Smooth muscle cell of the brain vasculature (primary cell): ENCODE data around the gene PRG2.
"Not testable (repeated sequence)": the region's sequence is repeated elsewhere in the genome, so short reads cannot be mapped to it uniquely, and the experiment has no call there.

ENCODE experiments used
- DNase-seq: peaks from one replicate; pipeline ENCODE4 v3.0.0-alpha.2; 2012; ENCODE audit warnings: low read depth, low spot score

The PRG2 gene

DNA sequence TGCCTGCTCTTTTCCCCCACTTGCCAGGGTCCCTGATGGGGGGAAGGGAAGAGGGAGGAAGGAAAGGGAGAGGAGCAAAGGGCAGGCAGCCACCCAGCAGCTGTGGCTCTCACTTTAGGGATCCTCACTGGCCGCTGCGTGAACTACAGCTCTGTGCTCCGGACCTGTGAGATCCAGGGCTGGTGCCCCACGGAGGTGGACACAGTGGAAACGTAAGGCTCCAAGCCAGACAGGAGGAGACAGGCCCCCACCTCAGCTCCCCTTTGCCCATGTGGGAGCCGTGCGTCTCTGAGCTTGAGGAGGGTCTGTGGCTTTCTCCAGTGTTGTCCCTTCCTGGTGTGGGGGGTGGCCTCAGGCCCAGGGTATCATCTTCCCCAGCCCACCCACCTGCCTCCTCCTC, 42.4 kb downstream of the PRG2 start:
- no peak for DNase-seq

DNA sequence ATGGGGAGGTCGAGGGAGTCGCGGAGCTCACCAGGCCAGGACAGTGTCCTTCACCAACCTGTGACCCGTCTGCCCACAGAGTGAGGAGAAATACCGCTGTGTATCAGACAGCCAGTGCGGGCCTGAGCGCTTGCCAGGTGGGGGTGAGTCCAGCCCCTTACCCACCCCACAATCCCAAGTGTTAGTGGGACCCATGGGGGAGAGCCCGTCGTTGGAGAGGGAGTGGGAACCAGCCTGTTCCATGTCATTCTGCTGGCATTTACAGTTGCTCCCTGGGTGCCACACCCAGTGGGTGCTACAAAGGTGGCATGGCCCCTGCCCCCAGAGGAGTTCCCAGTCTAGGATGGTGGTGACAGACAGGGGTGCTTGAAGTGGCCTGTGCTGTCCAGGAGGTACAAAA, 43.1 kb downstream of the PRG2 start:
- DNase-seq = no peak

DNA sequence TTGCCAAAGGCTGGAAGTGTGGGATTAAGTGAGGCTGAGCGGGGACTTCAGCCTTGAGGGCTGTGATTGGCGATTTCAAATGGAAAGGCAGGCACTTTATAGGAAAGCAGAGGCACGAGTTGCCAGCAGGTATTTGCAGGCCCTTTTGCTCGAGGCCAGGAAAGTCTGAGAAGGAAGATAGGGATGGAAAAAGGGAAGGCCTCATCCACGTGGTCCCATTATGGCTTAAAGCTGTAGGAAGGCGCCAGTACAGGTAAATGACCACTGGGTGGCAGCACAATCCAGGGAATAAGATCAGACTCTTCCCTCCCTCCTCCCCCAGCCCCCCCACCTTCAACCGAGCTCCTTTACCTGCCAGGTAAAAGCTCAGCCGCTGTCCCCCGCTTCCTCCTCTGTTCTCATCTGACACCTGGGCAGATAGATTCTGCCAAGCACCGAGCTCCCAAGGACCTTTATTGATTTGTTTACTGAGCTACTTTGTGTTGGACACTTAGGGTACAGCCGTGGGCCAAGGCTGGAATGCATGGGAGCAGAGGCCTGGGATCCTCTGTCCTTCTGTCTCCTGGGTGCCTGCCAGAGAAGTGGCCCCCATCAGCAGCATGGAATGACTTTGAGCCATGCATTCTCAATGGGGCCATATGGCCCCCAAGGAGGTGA, 44.8 kb downstream of the PRG2 start:
- DNase-seq = no peak

GRCh38 chr11:57344826-57345225, 45.6 kb downstream of the PRG2 start:
- DNase-seq = no peak

DNA sequence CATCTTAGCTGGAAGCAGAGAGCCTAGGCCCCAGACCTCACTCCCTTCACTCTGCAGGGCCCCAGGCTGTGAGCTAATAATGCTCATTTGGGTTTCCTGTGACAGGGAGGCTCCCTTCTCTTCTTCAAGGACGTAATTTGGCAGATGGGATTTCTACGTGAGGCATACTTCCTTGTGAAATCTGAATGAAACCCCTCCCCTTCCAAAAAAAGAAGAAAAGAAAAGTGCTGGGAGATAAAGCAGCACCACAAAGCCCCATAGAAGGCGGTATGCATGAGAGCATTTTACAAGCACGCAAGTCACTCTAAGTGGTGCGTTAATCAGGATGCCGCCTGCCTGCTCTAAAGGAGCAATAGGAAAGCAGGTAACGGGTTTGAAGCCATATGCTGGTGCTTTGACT, 46.6 kb downstream of the PRG2 start:
- no peak for DNase-seq

GRCh38 chr11:57342702-57343101, 47.7 kb downstream of the PRG2 start:
- DNase-seq = no peak

GRCh38 chr11:57341250-57341808, 49.1 kb downstream of the PRG2 start:
- no peak for DNase-seq

DNA sequence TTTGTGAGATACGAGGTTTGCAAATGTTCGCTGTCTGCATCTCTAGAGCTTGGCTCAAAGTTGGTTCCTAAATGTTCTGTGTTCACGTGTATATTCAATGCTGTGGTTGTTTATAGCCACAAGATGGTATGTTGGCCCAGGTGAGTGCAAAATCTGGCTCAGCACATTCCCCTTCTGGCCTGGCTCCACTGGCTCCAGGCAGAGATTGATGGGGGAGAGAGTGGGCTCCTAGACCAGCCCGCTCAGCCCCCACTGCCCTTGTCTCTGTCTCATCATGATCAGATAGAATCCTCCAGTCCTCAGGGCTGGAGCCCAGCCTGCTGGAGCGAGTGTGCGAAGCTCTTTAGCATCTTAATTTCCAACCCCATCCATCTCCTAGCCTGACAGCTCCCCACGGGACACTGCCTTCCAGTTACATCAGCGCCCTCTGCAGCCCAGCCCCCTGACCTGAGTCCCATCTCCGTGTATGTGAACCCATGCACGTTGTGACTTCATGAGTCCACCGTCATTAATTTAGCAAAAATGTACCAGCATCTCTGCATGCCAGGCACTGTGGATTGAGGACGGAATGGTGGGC, 50.3 kb downstream of the PRG2 start:
- DNase-seq = no peak

DNA sequence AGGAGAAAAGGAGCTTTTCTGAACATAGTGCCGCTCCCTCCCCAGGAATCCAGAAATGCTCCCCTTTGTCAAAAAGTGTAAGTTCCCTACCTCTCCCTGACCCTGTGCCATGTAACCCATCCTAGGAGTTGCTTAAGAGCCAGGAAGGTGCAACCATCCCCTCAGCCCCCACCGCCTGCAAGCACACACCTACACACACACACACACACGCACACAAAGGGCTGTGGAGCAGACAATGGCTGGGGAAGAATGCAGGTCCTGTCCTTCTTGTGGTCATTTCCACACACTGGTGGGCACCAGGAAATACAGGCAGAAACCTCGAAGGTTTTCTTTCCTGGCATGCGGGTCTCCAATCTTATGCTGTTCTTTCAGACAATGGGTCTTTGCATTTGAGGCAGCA, 51.1 kb downstream of the PRG2 start:
- DNase-seq = no peak

DNA sequence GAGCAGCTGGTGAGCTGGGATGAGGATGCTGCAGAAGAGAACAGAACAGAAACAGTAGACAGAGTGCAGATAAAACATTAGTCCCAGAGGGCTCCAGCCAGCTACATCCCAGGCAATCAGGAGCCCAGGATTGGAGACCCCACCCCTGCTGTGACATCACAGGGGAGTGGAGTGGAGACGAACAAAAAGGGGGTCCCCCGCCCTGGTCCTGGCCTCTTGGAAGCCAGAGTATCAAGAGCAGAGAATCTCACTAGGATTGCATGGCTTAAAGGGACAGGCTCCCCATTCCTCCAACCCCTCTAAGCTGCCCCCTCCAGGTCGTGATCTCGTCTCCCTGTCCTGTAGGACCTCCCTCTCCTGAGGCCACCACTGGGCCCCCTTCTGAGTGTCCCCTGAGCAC, 52.3 kb downstream of the PRG2 start, which contains the start of gene P2RX3:
Gene P2RX3, plus strand, starts transcription at position 211 of the 400 bp plus-strand sequence. CDS start 199 bp downstream, outside the sequence.
- DNase-seq = no peak

DNA sequence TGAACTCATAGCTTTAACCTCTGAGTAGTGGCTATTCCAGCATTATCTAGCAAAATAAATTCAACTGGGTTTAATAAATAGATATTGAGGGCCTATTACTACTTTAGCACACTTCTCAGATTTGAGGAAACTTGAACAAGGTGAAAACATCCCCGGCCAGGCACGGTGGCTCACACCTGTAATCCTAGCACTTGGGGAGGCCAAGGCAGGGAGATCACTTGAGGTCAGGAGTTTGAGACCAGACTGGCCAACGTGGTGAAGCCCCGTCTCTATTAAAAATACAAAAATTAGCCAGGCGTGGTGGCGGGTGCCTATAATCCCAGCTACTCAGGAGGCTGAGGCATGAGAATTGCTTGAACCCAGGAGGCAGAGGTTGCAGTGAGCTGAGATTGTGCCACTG, 53.6 kb downstream of the PRG2 start:
- DNase-seq = not testable (repeated sequence)
